Astrocyte of the cerebellum (primary cell): ENCODE results near the gene CTNNA2.

Experiments
- DNase-seq: peaks from one replicate; pipeline ENCODE4 v3.0.0-alpha.2; 2011; ENCODE audit warnings: low read depth
- H3K4me3 ChIP-seq: 2 replicates; pipeline ENCODE4 v1.5.1; 2011; ENCODE audit warnings: mild to moderate bottlenecking, low read depth, low read length, moderate library complexity
- CTCF ChIP-seq: IDR thresholded peaks from 2 replicates; pipeline ENCODE4 v1.5.1; 2012; ENCODE audit warnings: low read length, low read depth, moderate library complexity, mild to moderate bottlenecking; ENCODE audit errors: missing control alignments
- in situ Hi-C: cut with HindIII; loops from 2 replicates; pipeline ENCODE4 v1.10.0; 2017; ENCODE audit warnings: low sequenced_read_pairs

The CTNNA2 gene

GRCh38 chr2:80042635-80043034 lies 529.8 kb downstream of the CTNNA2 start:
- no peak for TF ChIP-seq CTCF
- H3K4me3 ChIP-seq: no peak overlapping the region
- in situ Hi-C loops: no loop called here
- no peak for DNase-seq

- in situ Hi-C loops: no loop called here
- no peak for TF ChIP-seq CTCF
- no peak for DNase-seq
- no peak overlapping the region for H3K4me3 ChIP-seq
Observed at GRCh38 chr2:80048296-80048695, 535.4 kb downstream of the CTNNA2 start.

- TF ChIP-seq CTCF: no peak
- no peak for DNase-seq
- no peak overlapping the region for H3K4me3 ChIP-seq
- in situ Hi-C loops: no loop called here
Observed at GRCh38 chr2:80050246-80050645, 537.4 kb downstream of the CTNNA2 start.

DNA sequence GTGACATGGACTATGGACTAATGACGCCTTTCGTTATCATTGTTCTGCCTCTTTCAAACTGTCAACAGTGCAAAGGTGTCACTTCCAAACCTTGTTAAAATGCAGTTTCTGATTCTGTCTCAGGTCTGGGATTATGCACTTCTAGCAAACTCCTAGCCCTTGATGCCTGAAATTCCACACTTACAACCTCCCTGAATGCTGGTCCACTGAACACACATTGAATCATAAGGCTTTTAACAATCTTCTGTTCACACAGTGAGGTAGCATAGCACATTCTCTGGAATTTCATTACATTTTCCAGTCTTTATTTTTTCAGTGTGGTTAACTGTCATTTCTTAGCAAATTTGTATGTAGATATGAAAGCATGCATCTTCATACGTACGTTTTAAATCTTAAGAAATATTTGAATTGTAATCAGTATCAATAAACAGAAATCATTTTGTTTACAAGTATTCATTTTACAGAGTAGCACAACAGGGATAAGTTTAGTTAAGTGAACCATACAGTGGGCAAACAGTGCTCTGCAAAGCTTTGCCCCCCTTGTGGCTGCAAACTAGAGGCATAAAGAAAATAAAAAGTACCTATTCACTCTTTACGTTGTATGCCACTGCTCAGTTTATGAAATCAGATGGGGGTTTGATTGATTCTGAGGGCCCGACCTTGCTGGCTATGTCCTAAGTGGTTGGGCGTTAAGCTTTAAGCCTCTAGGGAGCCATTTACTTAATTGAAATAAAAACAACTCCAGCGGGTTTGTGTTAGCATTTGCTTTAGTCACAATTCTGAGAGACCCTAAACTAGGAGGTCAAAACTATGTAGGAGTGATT lies 540.9 kb downstream of the CTNNA2 start:
- no peak for DNase-seq
- in situ Hi-C loops: no loop called here
- H3K4me3 ChIP-seq: no peak overlapping the region
- no peak for TF ChIP-seq CTCF

GRCh38 chr2:80054346-80054675 lies 541.5 kb downstream of the CTNNA2 start:
- DNase-seq: no peak
- H3K4me3 ChIP-seq: no peak overlapping the region
- in situ Hi-C loops: no loop called here
- TF ChIP-seq CTCF: no peak

DNA sequence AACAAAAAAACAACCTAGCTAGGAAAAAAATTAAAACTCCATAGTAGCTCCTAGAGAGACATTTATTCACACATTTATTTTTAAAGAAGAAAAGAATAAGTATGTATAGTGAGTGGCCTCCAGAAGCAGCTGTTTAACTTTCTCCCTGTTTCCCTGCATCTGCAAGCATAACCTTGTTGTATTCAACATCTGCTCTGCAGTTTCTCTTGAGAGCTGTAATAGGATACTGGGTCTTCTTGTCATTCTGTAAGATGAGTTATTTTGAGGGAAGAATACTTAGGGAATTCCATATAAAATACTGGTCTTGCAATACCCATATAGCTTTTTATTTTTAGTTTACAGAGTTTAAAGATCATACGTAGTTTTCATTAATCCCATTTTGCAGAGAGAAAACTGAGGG lies 545.1 kb downstream of the CTNNA2 start:
- in situ Hi-C loops: no loop called here

More for the DNA sequence above, 545.1 kb downstream of the CTNNA2 start:
- TF ChIP-seq CTCF: no peak
- no peak for DNase-seq
- no peak overlapping the region for H3K4me3 ChIP-seq
